Pancreas (tissue), 10 donors: Measurements from ENCODE around the gene SLC45A1. TPM values are rescaled to one million over a fixed set of nuclear protein-coding genes. Genes with fewer than 3 reads are reported as not detected.

Source experiments
- ATAC-seq, 4 donors: fragments of 200-7000 bp; cut with Tn5 transposase; one replicate each; pipeline versions ENCODE4 v1.8.0 to v1.9.1; 2020; ENCODE audit warnings: mild to moderate bottlenecking in 4 of 4, moderate library complexity in 4 of 4
- DNase-seq, 6 donors: peaks; one replicate each; pipeline ENCODE4 v3.0.0-alpha.2; 2020
- FAIRE-seq: peaks from 2 replicates; lab custom pipeline; 2012; peaks lifted over from hg19 to GRCh38; lab: Jason Lieb, UNC
- H3K27ac ChIP-seq, 4 donors: fragments of 200-600 bp; sonication (generic); 1 replicate in 3 of 4; 2 replicates in 1 of 4; pipeline versions ENCODE4 v1.5.0 to v1.8.0; 2020
- H3K27me3 ChIP-seq, 4 donors: fragments of 200-600 bp; one replicate each; pipeline ENCODE4 v1.8.0; 2021
- H3K36me3 ChIP-seq, 3 donors: fragments of 200-600 bp; sonication (generic) in 1 of 3; one replicate each; pipeline versions ENCODE4 v1.5.0 to v1.8.0; 2020 to 2021
- H3K4me1 ChIP-seq, 3 donors: fragments of 200-600 bp; one replicate each; pipeline ENCODE4 v1.8.0; 2021
- H3K4me3 ChIP-seq, 4 donors: fragments of 200-600 bp; sonication (generic) in 2 of 4; one replicate each; pipeline versions ENCODE4 v1.5.0 to v1.8.0; 2020 to 2021
- H3K9me3 ChIP-seq, 4 donors: fragments of 200-600 bp; one replicate each; pipeline ENCODE4 v1.8.0; 2021
- CTCF ChIP-seq, 4 donors: fragments of 200-600 bp; sonication (generic) in 3 of 4; IDR thresholded peaks; one replicate each; pipeline versions ENCODE4 v1.5.0 to v1.8.0; 2021; ENCODE audit warnings: antibody characterized with exemption in 4 of 4
- WGBS, 2 donors: extraction: QIAGEN DNeasy Blood & Tissue Kit; methylation state at CpG; one replicate each; pipeline ENCODE4 v1.1.7; 2013; 5-methylcytosine and 5-hydroxymethylcytosine counted together
- intact Hi-C, 3 donors: fragments of 100-400 bp; cut with DNase I; formaldehyde crosslinking; loops; one replicate each; pipeline versions ENCODE4 v1.11.1 to v1.14.2; 2022
- polyA plus RNA-seq, 2 donors: library from polyadenylated mRNA; stranded (reverse); fragments of 200-250 nt; gene quantifications; one replicate each; pipeline ENCODE4 v1.2.3, GENCODE V29; 2013
- total RNA-seq, 6 donors: library from RNA; stranded (reverse); fragmentation: NEBNext Ultra II Directional in 4 of 6; extraction: Animal tissue kit (Norgen Biotek cat#: 25700) in 4 of 6; gene quantifications; one replicate each; pipeline versions ENCODE4 v1.2.1 to v1.2.4, GENCODE V29; 2021 to 2023
- donor health status: healthy with polysubstance abuse.
- donor health status: DM: no; HTN: no; CAD: no; lungs with moderate emphysema.
- donor health status: DM: no; HTN: no; CAD: no.
- donor health status: control.
- donor health status: control.
- donor health status: Bipolar disorder and iron deficiency.
- donor health status: DM: yes; HTN: yes; CAD: no.
- donor health status: DM: no; HTN: no; CAD: no.
- donor health status: DM: no; HTN: no; CAD: no.
- donor health status: DM: yes; HTN: yes; CAD: no.

SLC45A1 gene
- total and polyA plus RNA-seq, 8 donors, result 0.16 to 1.8 (median 0.53) TPM

DNA sequence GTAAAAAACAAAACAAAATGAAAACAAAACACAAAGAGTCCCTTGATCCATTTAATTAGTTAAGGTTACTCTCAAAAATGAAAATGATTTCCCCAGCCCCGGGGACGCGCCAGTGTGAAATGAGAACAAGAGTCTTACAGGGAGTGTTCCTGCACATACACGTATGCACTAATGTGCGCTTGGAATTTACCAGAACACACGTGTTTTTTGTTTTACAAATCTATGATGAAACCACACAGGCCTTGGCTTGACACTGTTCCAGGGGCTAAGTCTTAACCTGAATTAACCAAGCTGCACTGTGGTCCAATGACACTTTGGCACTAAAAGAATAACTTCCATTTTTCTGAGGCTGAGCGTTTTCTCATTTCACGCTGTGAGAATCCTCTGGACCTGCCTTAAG, 63.7 kb downstream of the SLC45A1 start:
- H3K9me3 ChIP-seq, result no peaks in the 10 kb centered on the region
- no peak for FAIRE-seq
- no peak overlapping the region for H3K27ac ChIP-seq
- intact Hi-C loops, result no loop called here
- TF ChIP-seq CTCF (IDR thresholded peaks at IDR 0.05), result no peak
- ATAC-seq, result no peak
- H3K4me3 ChIP-seq, result no peak overlapping the region
- H3K4me1 ChIP-seq, result peaks cover 10 to 21% (median 13%) of the 10 kb centered on the region in 3 donors
- H3K36me3 ChIP-seq, result no peaks in the 10 kb centered on the region
- H3K27me3 ChIP-seq, result no peaks in the 10 kb centered on the region
- DNase-seq, result no peak
- 74 to 78% methylated on average over 8 of the region's 8 CpGs for WGBS, 2 donors

DNA sequence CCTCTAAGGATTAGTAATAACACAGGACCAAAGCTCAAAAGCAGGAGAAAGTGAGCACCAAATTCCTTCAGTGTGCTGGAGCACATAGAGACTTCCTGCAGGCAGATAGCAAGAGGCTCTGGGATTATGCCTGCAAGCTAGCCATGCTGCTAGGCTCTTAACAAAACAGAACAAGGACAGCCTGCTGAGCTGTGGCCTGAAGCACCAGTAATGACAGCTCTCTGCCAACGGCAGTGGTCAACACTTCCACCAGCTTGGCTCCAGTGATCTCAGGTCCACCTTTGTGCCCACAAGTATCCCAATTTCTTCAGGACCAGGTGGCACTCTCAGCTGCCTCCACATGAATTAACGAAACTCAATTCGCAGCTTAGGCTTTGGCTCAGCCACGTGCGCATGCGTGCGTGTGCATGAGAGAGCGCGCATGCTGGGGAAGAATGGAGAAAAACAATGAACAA, 64.2 kb downstream of the SLC45A1 start:
- FAIRE-seq, result no peak
- 91 to 92% methylated on average over 9 of the region's 9 CpGs for WGBS, 2 donors
- ATAC-seq, result peak in 1 of 4 donors; percentile 16

DNA sequence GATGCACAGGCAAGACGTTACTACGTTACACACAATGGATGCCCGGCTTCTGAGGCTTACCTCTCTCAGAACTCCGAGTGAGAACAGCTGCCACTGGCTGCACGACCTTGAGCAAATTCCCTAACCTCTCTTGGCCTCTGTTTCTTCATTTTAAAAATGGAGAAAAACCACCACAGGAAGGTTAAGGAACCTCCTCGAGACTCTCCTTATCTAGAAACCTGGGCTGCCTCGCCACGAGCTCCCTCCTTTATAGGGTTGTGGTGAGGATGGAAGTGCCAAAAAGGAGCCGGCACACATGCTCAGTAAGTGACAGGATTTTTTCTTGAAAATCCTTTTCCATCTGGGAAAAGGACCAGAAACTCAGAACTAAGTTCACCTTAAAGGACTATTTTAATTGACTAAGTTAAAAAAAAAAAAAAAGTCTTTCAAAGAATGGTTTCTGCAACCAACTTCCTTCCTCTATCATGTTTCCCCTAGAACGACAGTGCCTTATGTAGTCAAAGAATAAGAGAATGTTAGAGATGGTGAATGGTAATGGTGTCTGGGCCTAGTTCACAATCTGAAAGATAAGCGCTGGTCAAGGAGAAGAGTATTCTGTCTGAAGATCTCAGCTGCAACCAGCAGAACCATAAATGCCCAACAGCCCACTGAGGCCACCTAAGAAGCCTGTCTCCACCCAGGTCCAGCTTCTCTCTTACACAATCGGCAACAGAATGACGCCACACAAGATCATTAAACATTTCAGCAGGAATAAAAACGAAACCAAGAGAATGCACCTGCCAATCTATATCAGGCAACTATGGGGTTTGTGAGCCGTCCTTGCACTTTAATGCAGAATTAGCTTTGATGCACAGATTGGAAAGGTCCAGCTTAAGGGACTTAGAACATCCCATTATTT, 64.9 kb downstream of the SLC45A1 start:
- Histone ChIP-seq H3K27me3 (no peaks in the 10 kb centered on the region), H3K4me1 (peaks cover 10 to 31% (median 14%) of the 10 kb centered on the region in 3 donors), H3K27ac (no peak overlapping the region), H3K9me3 (no peaks in the 10 kb centered on the region), H3K4me3 (no peak overlapping the region), H3K36me3 (no peaks in the 10 kb centered on the region)
- 67 to 68% methylated on average over 15 of the region's 15 CpGs for WGBS, 2 donors
- FAIRE-seq (no peak), ATAC-seq (no peak), DNase-seq (no peak)
- TF ChIP-seq CTCF (IDR thresholded peaks at IDR 0.05), result no peak
- intact Hi-C loops, result no loop called here

More for the DNA sequence above, 64.2 kb downstream of the SLC45A1 start:
- Histone ChIP-seq H3K27ac (no peak overlapping the region), H3K9me3 (no peaks in the 10 kb centered on the region), H3K4me3 (no peak overlapping the region), H3K4me1 (peaks cover 10 to 23% (median 14%) of the 10 kb centered on the region in 3 donors), H3K27me3 (no peaks in the 10 kb centered on the region), H3K36me3 (no peaks in the 10 kb centered on the region)
- no peak for TF ChIP-seq CTCF (IDR thresholded peaks at IDR 0.05)
- no peak for DNase-seq
- intact Hi-C loops, result no loop called here

- no peak for ATAC-seq
- FAIRE-seq, result no peak
Measured at GRCh38 chr1:8384088-8384487, 66.2 kb downstream of the SLC45A1 start.

More at GRCh38 chr1:8384088-8384487, 66.2 kb downstream of the SLC45A1 start:
- no peaks in the 10 kb centered on the region for H3K27me3 ChIP-seq
- no peak overlapping the region for H3K27ac ChIP-seq
- DNase-seq, result no peak
- WGBS, 2 donors, result 82 to 87% methylated on average over 6 of the region's 6 CpGs
- intact Hi-C loops, result no loop called here
- no peak overlapping the region for H3K4me3 ChIP-seq
- peaks cover 10 to 31% (median 14%) of the 10 kb centered on the region in 3 donors for H3K4me1 ChIP-seq
- no peaks in the 10 kb centered on the region for H3K9me3 ChIP-seq
- TF ChIP-seq CTCF (IDR thresholded peaks at IDR 0.05), result no peak
- H3K36me3 ChIP-seq, result no peaks in the 10 kb centered on the region
